Measurements from ENCODE around the gene PDS5B. TPM values are rescaled to one million over a fixed set of nuclear protein-coding genes. Genes with fewer than 3 reads are reported as not detected.

Gene PDS5B
- total RNA-seq (2021; fragmentation: NEBNext Ultra II Directional; extraction: Animal tissue kit (Norgen Biotek cat#: 25700)): 54.6 and 59.1 TPM in 2 replicates
- polyA plus RNA-seq (2011; rRNA removed): 3.1 and 5.5 TPM in 2 replicates
- 8.9 TPM for polyA plus RNA-seq (2011; cell fraction: cytosol; rRNA removed)
- polyA plus RNA-seq (2011; cell fraction: nucleus; rRNA removed): 3.6 TPM
- polyA plus RNA-seq (2012, experiment 1 of 2): 12.1 to 28.8 TPM (median 15.8 TPM) in 4 replicates
- 0.75 TPM for polyA plus RNA-seq (2012, experiment 2 of 2)
- 52.7 TPM for polyA plus RNA-seq (2013, experiment 1 of 2)
- 49.7 TPM for polyA plus RNA-seq (2013, experiment 2 of 2)
- polyA minus RNA-seq (2011; rRNA and poly(A)+ RNA removed): 21.5 and 34.8 TPM in 2 replicates
- 23.5 TPM for polyA minus RNA-seq (2011; cell fraction: cytosol; rRNA and poly(A)+ RNA removed)
- 59.8 TPM for polyA minus RNA-seq (2011; cell fraction: nucleus; rRNA and poly(A)+ RNA removed)
- long read RNA-seq, experiment 1, partial matches to known transcripts: 16 of 21 reads
- long read RNA-seq, experiment 1, other reads (novel, unspliced or antisense): 5 of 21 reads
- long read RNA-seq, experiment 2, full-length matches to known transcripts: 1 of 7 reads
- long read RNA-seq, experiment 2, partial matches to known transcripts: 4 of 7 reads
- long read RNA-seq, experiment 2, other reads (novel, unspliced or antisense): 2 of 7 reads

DNA sequence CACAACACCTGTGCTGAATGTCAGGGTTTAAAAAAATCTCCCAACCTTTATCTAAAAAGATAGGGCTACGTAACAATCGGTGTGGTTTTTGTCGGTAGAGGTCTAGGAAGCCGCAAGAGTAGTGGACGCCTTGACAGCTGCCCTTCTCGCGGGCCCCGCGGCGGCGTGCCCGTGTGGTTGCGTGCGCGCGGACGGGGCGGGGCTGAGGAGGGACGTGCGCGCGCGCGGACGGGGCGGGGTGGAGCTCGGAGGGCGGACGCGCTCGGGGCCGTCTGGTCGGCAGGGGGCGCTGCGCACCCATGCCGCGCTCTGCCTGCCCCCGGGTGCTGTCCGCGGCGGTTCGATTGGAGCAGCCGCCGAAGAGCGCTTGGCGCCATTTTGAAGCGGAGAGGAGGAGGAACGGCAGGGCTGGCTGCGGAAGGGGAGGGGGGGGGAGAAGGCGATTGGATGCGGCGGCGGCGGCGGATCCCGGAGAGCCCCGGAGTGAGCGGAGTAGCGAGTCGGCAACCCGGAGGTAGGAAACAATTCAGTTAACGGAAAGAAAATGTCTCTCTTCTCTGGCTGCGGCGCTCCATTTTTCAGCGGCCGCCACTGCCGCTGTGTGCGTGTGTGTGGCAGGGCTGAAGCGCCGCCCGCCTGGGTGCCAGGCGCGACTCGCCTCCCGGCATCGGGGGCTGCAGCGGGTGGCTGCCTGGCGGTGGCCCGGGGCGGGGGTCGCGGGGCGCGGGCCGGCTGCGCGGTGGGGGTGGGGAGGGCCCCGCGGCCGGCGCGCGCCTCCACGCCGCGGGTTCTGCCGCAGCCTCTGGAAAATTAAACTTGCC, at the start of gene PDS5B:
Gene PDS5B (plus strand): TSS at position 373 of the 821 bp plus-strand sequence. CDS start 62,321 bp downstream, outside the sequence.
- no peaks in the 10 kb centered on the region for H3K9me3 ChIP-seq (ENCODE audit: insufficient read depth in 2 of 2, low read depth in 1 of 2, low read length in 1 of 2)
- ChIA-PET POLR2A (ENCODE audit: partially characterized antibody) (interaction anchor here (0.8 to 2.1 kb wide), 4 partner anchors 53 to 201 kb away, joined by 5 to 7 read pairs (median 6); no protein-coding TSS in a partner anchor), CTCF (ENCODE audit: partially characterized antibody) (interaction anchor here (0.6 to 1.7 kb wide), 14 partner anchors 15 to 334 kb away, joined by 3 to 10 read pairs (median 3); no protein-coding TSS in a partner anchor)
- H3K79me1 ChIP-seq (ENCODE audit: low read depth, low read length): no peaks in the 10 kb centered on the region; the same call in 1 of the 2 replicates
- no peak within 1 kb of the TSS for H3K14ac ChIP-seq (ENCODE audit: insufficient read length)
- peak; percentile 78 to 96 for DNase-seq (ENCODE audit: low read depth in 1 of 2, low spot score in 2 of 2)
- WGBS, 2 experiments (ENCODE audit: extremely low coverage in 1 of 2, insufficient coverage in 1 of 2, insufficient read length in 1 of 2, insufficient replicate concordance in 2 of 2, low coverage in 1 of 2, low lambda C conversion rate in 2 of 2, missing lambda C conversion rate in 1 of 2): 1% methylated on average over 44 of the region's 97 CpGs; no CpG with 5 or more reads in 1 of the 2 experiments
- peak within 1 kb of the TSS; percentile 50 to 90 (median 81) for H3K9ac ChIP-seq (replicated peaks in 1 of 4; ENCODE audit: extremely low read depth in 1 of 4, low read depth in 3 of 4, low read length in 3 of 4)
- H2BK12ac ChIP-seq (ENCODE audit: low read depth, low read length): no peak within 1 kb of the TSS
- no peak within 1 kb of the TSS for H2BK20ac ChIP-seq (ENCODE audit: low read length)
- peaks cover 0 to 5% (median 2%) of the 10 kb centered on the region in 4 experiments; a peak in 1 of 7 replicates for H3K4me1 ChIP-seq (replicated peaks in 1 of 4; ENCODE audit: control insufficient read depth in 3 of 4, insufficient read depth in 4 of 4, low read length in 3 of 4)
- H3K4me2 ChIP-seq (ENCODE audit: insufficient read depth in 1 of 2, low read depth in 2 of 2, low read length in 2 of 2): peak within 1 kb of the TSS; percentile 70 to 73
- H2AK5ac ChIP-seq (ENCODE audit: low read depth, low read length): no peak within 1 kb of the TSS
- no peak within 1 kb of the TSS for H3K4ac ChIP-seq (replicated peaks; ENCODE audit: insufficient read length, low read depth, low read length)
- no peaks in the 10 kb centered on the region for H3K27me3 ChIP-seq (replicated peaks in 1 of 4; ENCODE audit: control insufficient read depth in 3 of 4, extremely low read depth in 1 of 4, insufficient read depth in 3 of 4, low read length in 3 of 4)
- no peak within 1 kb of the TSS for H3K23ac ChIP-seq (ENCODE audit: insufficient read length)
- FAIRE-seq: no peak
- no peaks in the 10 kb centered on the region for H3K36me3 ChIP-seq (ENCODE audit: control insufficient read depth in 2 of 4, insufficient read depth in 4 of 4, low read length in 3 of 4)
- H3K23me2 ChIP-seq (ENCODE audit: low read depth, low read length): peaks cover 10% of the 10 kb centered on the region
- H2AFZ ChIP-seq (ENCODE audit: low read length): peak within 1 kb of the TSS; percentile 91
- H3K56ac ChIP-seq (replicated peaks; ENCODE audit: insufficient read length, low read depth, low read length): peak within 1 kb of the TSS; percentile 87
- H4K91ac ChIP-seq (replicated peaks; ENCODE audit: insufficient read length, low read length): peak within 1 kb of the TSS; percentile 87
- peaks cover 0 to 8% of the 10 kb centered on the region in 2 experiments for H4K20me1 ChIP-seq (replicated peaks in 1 of 2; ENCODE audit: control insufficient read depth in 1 of 2, insufficient read depth in 2 of 2, low read length in 2 of 2)
- H2BK15ac ChIP-seq (ENCODE audit: low read length): no peak within 1 kb of the TSS
- H2BK5ac ChIP-seq (ENCODE audit: low read depth, low read length): peak within 1 kb of the TSS; percentile 35; the same call in 1 of the 2 replicates
- H3K79me2 ChIP-seq (ENCODE audit: control insufficient read depth in 1 of 2, insufficient read depth in 2 of 2, low read length in 2 of 2): peaks cover 0 to 41% of the 10 kb centered on the region in 2 experiments; a peak in 3 of 4 replicates
- H4K8ac ChIP-seq (ENCODE audit: extremely low read depth, insufficient read depth, low read length): peak within 1 kb of the TSS; percentile 98; the same call in 1 of the 2 replicates
- peak within 1 kb of the TSS; percentile 79 for H3K27ac ChIP-seq (ENCODE audit: low read depth, low read length)
- peak within 1 kb of the TSS; percentile 82 for H3K18ac ChIP-seq (ENCODE audit: extremely low read depth, low read length)
- peak within 1 kb of the TSS; percentile 69 for H4K5ac ChIP-seq (ENCODE audit: insufficient read length, low read depth, low read length)
- H2BK120ac ChIP-seq (replicated peaks; ENCODE audit: low read depth, low read length): no peak within 1 kb of the TSS
- peak within 1 kb of the TSS; percentile 70 to 99 (median 96) for H3K4me3 ChIP-seq (ENCODE audit: extremely low read depth in 1 of 4, insufficient read depth in 2 of 4, low read depth in 3 of 4, low read length in 4 of 4)
- TF ChIP-seq SIRT6 (IDR thresholded peaks at IDR 0.05; ENCODE audit: low read length) (no peak), POLR2AphosphoS5 (IDR thresholded peaks at IDR 0.05; ENCODE audit: low read depth, low read length) (no peak), BRCA1 (IDR thresholded peaks at IDR 0.05; ENCODE audit: low read depth, low read length) (no peak), RBBP5 (IDR thresholded peaks at IDR 0.05; ENCODE audit: borderline replicate concordance, low read depth, low read length) (peak; percentile 81), ZNF274 (IDR thresholded peaks at IDR 0.05; ENCODE audit: borderline replicate concordance, extremely low read depth, low read length) (no peak), TEAD4 (IDR thresholded peaks at IDR 0.05; ENCODE audit: low read depth, low read length) (no peak), TAF1 (IDR thresholded peaks at IDR 0.05; ENCODE audit: low read depth, low read length) (peak; percentile 89), BACH1 (IDR thresholded peaks at IDR 0.05; ENCODE audit: low read length) (peak; percentile 36; the same call in 1 of the 2 replicates), YY1 (IDR thresholded peaks at IDR 0.05; ENCODE audit: low read depth, low read length) (peak; percentile 95), TCF12 (IDR thresholded peaks at IDR 0.05; ENCODE audit: low read depth, low read length) (0 out of 2 replicates have a peak, but pooled peaks have one; percentile 31)

Measured in H1 (cell line).